TTC549 (cell line): ENCODE results near the gene KIR3DL1.
"Not testable (repeated sequence)": the region's sequence is repeated elsewhere in the genome, so short reads cannot be mapped to it uniquely, and the experiment has no call there.

ENCODE experiments used
- FAIRE-seq: peaks from 2 replicates; lab custom pipeline; 2012; peaks lifted over from hg19 to GRCh38; lab: Jason Lieb, UNC

Gene KIR3DL1

GRCh38 chr19:54817670-54818536 lies 1.6 kb downstream of the KIR3DL1 start:
- no peak for FAIRE-seq

GRCh38 chr19:54824416-54824815 lies 8.1 kb downstream of the KIR3DL1 start:
- not testable (repeated sequence) for FAIRE-seq

- not testable (repeated sequence) for FAIRE-seq
These were observed 9.1 kb downstream of the KIR3DL1 start for GRCh38 chr19:54825326-54825725.

GRCh38 chr19:54828064-54828463 lies 11.8 kb downstream of the KIR3DL1 start:
- FAIRE-seq, result not testable (repeated sequence)

GRCh38 chr19:54832496-54832895 lies 16.2 kb downstream of the KIR3DL1 start, which contains the start of gene KIR2DS4:
TSS of gene KIR2DS4 (plus strand) at chr19:54832676.
- FAIRE-seq, result not testable (repeated sequence)

- not testable (repeated sequence) for FAIRE-seq
These were observed 18.9 kb downstream of the KIR3DL1 start for GRCh38 chr19:54835126-54835525.

- FAIRE-seq, result not testable (repeated sequence)
These were observed 21.3 kb downstream of the KIR3DL1 start for GRCh38 chr19:54837522-54837921.

- FAIRE-seq, result not testable (repeated sequence)
These were observed 26.9 kb downstream of the KIR3DL1 start for GRCh38 chr19:54843171-54843570.

- FAIRE-seq, result not testable (repeated sequence)
These were observed 33.9 kb downstream of the KIR3DL1 start, which contains the start of gene KIR3DL2 for GRCh38 chr19:54850061-54850640. TSS of gene KIR3DL2 (plus strand) at chr19:54850443. CDS start at chr19:54850476, 33 bp downstream.

- FAIRE-seq, result no peak
These were observed 34.7 kb downstream of the KIR3DL1 start for GRCh38 chr19:54850930-54851329.

GRCh38 chr19:54851353-54851752 lies 35.1 kb downstream of the KIR3DL1 start:
- FAIRE-seq, result no peak

GRCh38 chr19:54855241-54855640 lies 39.0 kb downstream of the KIR3DL1 start:
- FAIRE-seq, result not testable (repeated sequence)

GRCh38 chr19:54858476-54858875 lies 42.2 kb downstream of the KIR3DL1 start:
- FAIRE-seq, result not testable (repeated sequence)

- FAIRE-seq, result not testable (repeated sequence)
These were observed 43.2 kb downstream of the KIR3DL1 start for GRCh38 chr19:54859421-54859820.

- not testable (repeated sequence) for FAIRE-seq
These were observed 47.2 kb downstream of the KIR3DL1 start for GRCh38 chr19:54863459-54863858.

GRCh38 chr19:54871696-54872095 lies 55.4 kb downstream of the KIR3DL1 start:
- FAIRE-seq, result no peak

GRCh38 chr19:54873990-54874389 lies 57.7 kb downstream of the KIR3DL1 start, which contains the start of gene FCAR:
TSS of gene FCAR (plus strand) at chr19:54874235. CDS start at chr19:54874290, 55 bp downstream.
- no peak for FAIRE-seq

- no peak for FAIRE-seq
These were observed 59.2 kb downstream of the KIR3DL1 start for GRCh38 chr19:54875506-54875905.

GRCh38 chr19:54877471-54877870 lies 61.2 kb downstream of the KIR3DL1 start:
- FAIRE-seq, result no peak
